ENCODE data around the gene IL20.

- no peak for TF ChIP-seq CTCF (IDR thresholded peaks at IDR 0.05; ENCODE audit: low read depth, low read length)
- no peak for TF ChIP-seq EZH2phosphoT487 (IDR thresholded peaks at IDR 0.05; ENCODE audit: low read depth)
These were observed 36.5 kb downstream of the IL20 start for GRCh38 chr1:206901944-206902343.
